Measurements from ENCODE around the gene RPP21.
"Not testable (repeated sequence)": the region's sequence is repeated elsewhere in the genome, so short reads cannot be mapped to it uniquely, and the experiment has no call there.

The RPP21 gene

DNA sequence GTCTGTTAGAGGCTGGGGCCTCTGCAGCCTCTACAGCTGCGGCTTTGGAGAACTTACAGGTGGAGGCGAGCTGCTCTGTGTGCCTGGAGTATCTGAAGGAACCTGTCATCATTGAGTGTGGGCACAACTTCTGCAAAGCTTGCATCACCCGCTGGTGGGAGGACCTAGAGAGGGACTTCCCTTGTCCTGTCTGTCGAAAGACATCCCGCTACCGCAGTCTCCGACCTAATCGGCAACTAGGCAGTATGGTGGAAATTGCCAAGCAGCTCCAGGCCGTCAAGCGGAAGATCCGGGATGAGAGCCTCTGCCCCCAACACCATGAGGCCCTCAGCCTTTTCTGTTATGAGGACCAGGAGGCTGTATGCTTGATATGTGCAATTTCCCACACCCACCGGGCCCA, 15.6 kb upstream of the RPP21 start:
- DNase-seq (ENCODE audit: low read depth in 2 of 2) = no peak

DNA sequence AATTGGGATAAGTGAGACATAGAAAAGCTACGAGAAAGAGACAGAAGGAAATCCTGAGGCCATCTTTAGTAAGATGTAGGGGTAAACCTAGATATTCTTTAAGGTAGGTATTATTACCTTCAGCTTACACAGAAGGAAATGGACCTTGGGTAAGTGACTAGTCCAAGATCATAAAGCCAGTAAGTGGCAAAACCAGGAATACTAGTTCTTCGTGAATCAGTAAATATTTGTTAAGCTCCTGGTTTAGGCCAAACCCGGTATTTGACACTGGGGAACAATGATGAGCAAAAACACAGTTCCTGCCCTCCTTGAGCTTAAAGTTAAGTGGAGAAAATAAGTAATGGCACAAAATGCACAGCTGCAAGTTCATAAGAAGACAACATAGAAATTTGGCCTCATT, 13.0 kb upstream of the RPP21 start:
- DNase-seq (ENCODE audit: low read depth in 2 of 2) = no peak

DNA sequence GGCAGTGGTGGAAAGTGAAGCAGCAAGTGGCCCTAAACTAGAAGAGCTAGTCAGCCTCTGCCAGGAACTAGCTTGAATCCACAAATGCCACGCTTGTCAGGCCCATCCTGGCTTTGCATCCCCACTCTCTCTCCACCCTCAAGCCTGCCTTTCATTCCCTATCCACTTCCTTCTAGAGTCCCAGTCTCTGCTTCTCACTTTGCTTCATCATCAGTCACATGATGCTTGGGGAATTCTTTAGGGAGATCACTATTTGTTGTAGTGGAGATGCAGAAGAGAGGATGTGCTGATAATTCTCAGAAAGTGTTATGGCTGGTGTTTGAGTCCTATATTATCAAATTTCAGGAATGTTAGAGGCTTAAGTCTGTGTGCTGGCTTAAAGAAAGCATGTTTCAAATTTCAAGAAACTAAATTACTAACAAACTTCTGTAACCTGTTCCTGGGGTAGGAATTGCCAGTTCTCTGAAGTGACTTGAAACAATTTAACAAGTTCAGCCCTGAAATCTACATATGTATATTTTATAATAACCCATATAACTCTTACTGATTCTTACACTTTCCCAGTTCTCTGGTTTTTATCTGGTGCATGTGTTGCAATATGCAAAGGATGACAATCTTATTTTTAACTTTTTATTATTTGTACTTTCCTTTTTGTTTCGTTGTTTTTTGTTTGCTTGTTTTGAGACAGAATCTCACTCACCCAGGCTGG, 10.7 kb upstream of the RPP21 start:
- DNase-seq (ENCODE audit: low read depth in 2 of 2) = no peak

DNA sequence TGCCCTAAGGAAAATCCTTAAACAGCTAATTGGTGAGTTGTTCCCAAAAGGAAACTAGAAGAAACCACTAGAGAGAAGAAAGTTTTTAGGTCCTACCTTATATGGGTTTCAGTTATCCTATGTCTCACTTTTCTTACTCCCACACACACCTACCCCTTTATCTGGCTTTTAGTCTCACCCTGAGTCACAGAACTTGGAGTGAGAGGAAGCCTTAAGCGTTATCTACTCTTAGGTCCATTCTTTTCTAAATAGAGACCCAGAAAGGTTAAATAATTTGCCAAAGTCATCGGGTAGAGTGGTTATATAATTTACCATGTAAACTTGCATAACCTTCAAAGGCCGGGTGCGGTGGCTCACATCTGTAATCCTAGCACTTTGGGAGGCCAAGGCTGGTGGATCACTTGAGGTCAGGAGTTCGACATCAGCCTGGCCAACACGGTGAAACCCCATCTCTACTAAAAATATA, 4.3 kb upstream of the RPP21 start:
- DNase-seq (ENCODE audit: low read depth in 2 of 2) = no peak

DNA sequence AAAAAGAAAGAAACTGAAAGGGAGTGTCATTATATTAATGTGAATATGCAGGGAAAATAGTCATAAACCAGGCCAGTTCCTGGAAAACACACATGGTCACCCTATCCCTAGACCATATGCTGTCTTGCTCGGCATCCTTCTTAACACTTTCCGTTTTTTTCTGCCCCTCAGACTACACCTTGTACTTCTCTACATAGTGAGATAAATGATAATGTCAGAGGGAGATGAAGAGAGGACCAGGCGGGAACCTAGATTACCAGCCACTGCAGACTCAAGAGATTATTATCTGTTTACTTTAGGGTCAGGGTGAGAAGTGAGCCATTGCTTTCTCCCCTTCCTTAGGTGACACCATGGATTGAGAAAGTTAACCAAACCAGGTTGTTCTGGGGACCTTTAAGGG, 3.7 kb upstream of the RPP21 start:
- no peak for DNase-seq (ENCODE audit: low read depth in 2 of 2)

DNA sequence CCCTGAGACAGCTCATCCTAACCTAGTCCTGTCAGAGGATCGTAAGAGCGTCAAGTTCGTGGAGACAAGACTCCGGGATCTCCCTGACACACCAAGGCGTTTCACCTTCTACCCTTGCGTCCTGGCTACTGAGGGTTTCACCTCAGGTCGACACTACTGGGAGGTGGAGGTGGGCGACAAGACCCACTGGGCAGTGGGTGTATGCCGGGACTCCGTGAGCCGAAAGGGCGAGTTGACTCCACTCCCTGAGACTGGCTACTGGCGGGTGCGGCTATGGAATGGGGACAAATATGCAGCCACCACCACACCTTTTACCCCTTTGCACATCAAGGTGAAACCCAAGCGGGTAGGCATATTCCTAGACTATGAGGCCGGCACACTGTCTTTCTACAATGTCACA, 3.2 kb upstream of the RPP21 start:
- DNase-seq (ENCODE audit: low read depth in 2 of 2) = no peak

DNA sequence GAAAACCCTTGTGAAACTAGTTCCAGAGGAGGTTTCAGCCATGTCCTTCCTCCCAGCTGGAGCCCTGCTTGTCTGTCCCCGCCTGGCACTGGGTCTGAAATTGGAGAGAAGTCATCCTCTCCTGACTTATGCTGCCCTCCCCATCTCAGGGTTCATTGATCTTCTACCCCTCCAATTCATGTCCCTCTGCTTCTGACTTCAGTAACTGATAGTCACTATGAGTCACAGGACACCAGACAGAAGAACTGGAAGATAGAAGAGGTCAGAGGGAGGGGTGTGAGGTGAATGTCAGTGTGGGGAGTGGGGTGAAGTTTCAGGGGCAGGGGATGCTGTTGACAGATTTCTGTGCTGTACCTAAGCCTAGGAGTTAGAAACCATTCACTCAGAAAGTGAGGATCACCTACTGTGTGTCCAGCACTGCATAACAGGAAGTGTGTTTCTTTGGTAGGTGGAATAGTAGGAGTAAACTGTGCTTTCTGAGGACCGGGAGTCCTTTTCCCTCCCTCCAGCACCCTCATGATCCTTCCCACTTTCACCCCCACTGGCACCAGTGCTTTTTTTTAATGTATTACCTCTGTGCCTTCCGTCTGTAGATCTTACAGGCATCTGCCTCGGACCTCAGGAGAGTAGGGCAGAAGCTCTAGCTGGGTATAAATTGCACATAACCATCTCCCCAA, 627 bp upstream of the RPP21 start:
- no peak for DNase-seq (ENCODE audit: low read depth in 2 of 2)

DNA sequence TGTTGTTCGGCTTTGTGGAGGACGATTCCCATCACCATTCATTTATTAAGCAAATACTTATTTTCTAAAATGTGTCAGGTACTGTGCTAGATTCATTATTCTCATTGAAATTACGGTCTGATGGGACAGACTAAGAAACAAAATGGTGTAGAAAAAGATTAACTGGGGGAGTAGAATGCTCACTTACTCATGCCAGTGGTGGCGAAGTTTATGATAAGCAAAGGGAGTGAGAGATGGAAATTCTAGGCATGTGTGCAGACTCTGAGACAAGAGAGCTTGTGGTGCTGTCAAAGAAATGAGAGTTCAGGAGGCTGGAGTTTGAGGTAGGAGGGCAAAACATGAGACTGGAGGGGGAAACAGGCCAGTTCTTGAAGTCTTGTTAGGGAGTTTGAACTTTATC, 896 bp downstream of the RPP21 start:
- no peak for DNase-seq (ENCODE audit: low read depth in 2 of 2)

DNA sequence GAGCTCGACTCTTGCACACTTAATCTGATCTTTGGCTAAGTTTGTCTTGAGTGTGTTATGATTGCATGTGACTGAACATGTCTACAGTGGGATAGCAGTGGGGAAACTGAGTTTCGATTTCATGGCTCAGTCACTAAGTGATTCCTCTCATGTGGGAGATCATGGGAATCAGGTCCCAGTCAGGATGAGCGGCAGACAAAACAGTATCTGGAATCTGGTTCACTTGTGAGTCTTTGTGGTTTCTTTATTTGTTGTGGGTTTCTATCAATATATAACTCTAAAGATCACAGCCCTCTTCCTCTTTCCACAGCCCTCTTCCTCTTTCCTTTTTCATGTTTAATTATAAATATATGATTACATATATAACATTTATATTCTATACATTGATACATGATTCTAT, 4.0 kb downstream of the RPP21 start:
- DNase-seq (ENCODE audit: low read depth in 2 of 2) = no peak

DNA sequence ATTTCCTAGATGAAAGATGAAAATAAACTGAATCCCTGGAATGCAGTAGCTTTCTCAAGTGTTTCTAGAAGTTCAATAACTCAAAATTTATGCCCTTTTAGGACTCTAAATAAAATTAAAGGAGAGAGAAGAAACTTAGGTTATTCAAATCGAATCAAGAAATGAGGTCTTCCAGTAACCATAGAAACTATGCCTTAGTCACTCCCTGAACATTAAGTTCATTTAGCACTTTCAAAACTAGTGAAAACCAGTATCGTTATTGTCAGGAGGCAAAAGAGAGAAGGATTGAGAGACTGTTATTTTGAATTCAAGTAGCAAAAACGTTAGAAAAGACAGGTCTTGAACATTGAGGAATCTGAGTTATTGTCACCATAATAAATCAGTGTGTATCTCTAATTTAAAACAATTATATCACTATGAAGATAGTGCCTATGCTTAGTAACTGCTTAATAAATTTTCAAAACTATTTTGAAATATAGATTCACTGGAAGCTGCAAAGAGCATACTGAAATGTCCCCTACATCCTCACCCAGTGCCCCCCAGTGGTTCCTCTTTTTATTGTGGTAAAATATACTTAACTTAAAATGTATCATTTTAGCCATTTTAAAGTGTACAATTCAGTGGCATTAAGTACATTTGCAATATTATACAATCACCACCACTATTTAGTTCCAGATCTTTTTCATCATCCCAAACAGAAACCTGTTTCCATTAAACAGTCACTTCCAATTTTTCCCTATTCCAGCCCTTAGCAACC, 4.6 kb downstream of the RPP21 start:
- DNase-seq (ENCODE audit: low read depth in 2 of 2) = no peak

DNA sequence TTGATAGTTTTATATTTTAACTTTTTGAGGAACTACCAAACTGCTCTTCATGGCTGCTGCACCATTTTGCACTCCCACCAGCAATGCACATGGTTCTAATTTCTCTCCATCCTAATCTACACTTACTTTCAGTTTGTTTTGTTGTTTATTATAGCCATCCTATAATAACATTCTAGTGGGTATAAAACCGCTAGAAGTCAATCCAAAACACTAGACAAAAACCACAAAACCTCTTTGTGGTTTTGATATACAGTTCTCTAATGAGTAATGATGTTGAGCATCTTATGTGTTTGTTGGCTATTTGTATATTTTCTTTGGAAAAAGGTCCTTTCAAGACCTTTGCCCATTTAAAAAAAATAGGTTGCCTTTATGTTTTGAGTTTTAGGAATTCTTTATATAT, 5.6 kb downstream of the RPP21 start:
- no peak for DNase-seq (ENCODE audit: low read depth in 2 of 2)

DNA sequence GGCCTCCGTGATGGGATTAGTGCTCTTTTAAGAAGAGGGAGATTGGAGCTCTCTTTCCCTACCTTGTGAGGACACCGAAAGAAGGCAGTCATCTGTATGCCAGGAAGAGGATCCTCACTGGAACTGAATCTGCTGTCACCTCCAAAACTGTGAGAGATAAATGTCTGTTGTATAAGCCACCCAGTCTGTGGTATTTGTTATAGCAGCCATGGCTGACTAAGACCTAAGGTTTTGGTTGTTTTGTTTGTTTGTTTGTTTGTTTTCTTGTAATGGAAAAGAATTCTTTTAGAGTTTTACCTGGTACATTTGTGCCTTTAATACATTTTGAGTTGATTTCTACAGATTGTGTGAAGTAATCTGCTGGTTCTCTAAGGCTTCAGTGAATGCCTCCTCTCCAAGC, 7.6 kb downstream of the RPP21 start:
- no peak for DNase-seq (ENCODE audit: low read depth in 2 of 2)

DNA sequence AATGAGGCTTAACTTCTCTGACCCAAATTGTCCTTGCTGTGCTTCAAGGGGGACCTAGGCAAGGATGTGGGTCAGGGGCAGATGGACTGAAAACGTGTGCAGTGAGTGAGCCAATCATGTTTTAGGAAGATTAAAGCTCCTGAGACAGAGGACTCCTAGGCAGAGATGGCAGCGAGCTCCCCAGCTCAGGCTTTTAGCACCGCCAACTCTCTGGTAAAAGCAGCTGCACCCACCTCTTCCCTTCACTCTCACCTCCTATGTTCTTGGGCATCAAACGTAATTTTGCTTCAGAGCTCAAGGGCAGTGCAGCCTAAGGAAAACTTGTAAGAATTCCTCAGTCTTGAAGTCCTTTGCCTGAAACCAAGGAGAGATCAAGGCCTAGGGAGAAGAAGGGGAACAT, 10.3 kb downstream of the RPP21 start:
- no peak for DNase-seq (ENCODE audit: low read depth in 2 of 2)

DNA sequence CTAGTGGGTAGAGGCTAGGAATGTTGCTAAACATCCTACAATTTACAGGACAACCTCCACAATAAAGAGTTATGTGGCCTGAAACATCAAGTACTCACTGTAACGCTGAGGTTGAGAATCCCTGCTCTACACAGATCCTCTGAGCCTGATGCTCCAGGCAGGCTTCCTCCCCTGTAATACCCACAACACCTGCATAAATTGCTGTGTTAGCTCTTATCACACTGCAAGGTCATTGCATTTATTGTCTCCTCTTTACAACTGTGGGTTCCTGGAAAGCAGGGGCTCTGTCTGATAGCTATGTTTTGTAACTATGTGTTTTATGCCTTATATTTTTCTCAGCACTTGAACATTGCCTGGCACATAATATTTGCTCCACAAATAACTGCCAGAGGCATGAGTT, 11.6 kb downstream of the RPP21 start:
- DNase-seq (ENCODE audit: low read depth in 2 of 2) = no peak

DNA sequence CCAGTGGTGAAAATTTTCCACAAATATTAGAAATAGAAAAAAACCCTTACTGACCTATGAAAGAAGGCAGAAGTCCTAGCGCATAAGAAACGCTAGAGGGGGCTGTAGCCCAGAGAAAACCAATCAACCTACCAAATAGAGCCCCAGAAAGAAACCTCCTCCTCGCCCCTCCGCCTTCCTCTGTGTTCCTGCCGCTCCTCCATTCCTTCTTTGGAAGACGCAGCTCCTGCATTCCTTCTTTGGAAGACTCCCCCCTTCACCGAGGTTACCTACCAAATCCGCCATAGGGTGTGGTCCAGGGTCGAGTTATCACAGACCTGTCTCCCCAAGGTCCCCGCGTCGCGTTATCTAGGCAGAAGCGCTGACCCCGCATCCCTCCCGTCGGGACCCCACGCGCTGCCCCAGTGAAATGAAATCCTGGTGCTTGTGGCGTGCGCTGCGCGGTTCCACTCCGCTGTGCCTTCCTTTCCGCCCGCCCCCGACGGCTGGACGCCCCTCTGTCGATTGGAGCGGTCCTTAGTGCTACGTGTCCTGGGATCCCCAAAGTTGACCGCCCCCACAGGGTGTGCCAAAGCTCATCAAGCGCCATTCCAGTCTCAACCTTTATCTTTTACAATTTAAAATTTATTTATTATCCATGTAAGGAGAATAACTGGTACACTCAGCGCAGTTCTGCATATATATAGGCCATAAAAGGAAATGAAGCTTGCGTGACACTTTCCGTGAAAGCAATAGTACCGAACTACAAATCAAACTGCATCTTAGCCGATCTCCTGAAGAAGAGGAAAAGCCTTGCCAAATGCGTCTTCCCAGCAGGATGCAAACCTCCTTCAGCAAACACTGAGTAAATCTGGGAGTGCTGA, 13.0 kb downstream of the RPP21 start:
- peak; percentile 19 to 22 for DNase-seq (ENCODE audit: low read depth in 2 of 2)

DNA sequence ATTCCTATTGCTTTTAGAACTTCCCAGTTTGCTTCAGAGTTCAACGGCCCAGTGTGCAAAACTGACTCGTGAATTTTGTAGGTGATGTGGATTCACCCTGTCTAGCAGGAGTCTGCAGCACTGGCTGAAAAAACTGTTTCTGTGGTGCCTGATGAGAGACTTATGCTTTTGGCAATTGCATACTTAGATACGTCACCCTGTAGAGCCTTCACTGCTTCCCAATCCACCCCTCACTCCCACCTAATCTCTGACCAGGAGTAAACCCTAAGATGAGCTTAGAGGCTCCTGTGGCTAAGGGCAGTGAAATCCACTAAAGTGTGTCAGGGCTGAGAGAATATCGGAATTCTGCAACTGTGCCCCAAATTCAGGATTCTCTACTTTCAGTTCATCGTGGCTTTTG, 14.3 kb downstream of the RPP21 start:
- no peak for DNase-seq (ENCODE audit: low read depth in 2 of 2)

DNA sequence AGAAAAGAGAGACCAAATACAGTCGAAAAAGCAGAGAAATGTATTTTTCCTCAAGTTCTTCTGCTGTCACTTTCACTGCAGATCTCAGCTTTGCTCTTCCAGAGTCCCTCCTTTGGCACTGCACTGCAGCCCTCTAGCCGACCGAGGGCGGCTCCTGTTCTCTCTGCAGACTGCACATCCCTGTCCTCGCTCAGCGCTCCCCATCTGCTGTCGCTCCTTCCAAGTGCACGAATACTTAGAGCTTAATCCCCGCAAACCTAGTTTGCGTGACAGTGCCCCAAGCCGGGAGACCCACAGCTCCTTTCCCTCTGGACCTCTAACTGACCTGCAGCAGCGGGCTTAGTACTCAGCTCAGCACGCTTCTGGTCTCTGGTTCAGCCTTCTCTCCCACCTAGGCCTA, 15.2 kb downstream of the RPP21 start:
- no peak for DNase-seq (ENCODE audit: low read depth in 2 of 2)

DNA sequence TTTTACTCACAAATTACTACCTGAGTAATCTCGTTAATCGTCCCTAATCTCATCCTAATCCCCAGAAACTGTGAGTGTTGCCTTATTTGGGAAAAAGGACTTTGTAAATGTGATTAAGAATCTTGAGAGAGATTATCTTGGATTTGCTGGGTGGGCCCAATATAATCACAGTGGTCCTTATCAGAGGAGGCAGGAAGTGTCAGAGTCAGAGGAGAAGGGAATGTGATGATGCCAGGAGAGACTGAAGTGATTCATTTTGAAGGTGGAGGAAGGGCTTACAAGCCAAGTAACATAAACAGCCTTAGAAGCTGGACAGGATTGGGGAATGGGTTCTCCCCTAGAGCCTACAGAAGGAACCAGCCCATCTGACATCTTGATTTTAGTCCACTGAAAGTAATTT, 16.7 kb downstream of the RPP21 start:
- no peak for DNase-seq (ENCODE audit: low read depth in 2 of 2)

DNA sequence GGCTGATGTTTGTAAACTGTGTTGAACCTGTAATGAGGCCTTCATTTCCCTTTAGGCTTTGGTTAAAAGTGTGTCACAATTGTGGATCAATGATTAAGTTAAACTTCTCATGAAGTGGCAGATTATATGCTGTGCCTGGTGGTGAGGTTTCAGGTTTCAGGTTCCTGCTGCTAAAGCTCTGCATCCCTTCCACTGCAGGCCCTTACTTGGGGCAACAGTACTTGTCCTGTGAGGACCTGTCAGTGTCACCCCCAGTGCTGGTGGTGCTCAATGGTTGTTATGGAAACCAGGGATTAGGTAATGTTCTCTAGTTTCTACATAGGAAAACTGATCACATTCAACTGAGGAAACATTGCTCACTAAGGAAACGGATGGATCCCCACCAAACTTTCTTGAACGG, 18.5 kb downstream of the RPP21 start:
- DNase-seq (ENCODE audit: low read depth in 2 of 2) = no peak

DNA sequence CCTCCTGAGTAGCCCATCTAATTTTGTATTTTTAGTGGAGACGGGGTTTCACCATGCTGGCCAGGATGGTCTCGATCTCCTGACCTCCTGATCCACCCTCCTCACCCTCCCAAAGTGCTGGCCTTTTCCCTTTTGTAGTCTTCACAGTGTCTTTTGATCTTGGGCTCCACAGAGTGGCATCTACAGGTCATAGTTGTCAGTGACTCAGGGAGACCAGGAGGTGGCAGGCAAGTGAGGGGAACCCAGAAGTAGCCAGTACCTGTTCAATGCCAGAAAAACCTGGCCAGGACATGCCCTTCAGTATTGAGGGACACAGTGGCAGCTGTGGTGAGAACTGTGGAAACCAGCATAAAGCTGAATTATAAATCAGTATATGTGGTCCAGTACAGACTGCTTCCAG, 19.6 kb downstream of the RPP21 start:
- no peak for DNase-seq (ENCODE audit: low read depth in 2 of 2)

DNA sequence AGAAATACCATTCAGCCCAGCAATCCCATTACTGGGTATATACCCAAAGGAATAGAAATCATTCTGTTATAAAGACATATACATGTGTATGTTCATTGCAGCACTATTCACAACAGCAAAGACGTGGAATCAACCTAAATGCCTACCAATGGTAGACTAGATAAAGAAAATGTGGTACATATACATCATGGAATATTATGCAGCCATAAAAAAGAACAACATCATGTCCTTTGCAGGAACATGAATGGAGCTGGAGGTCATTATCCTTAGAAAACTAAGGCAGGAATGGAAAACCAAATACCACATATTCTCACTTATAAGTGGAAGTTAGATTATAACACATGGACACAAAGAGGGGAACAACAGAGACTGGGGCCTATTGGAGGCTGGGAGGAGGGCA, 24.3 kb downstream of the RPP21 start:
- DNase-seq (ENCODE audit: low read depth in 2 of 2) = not testable (repeated sequence)

DNA sequence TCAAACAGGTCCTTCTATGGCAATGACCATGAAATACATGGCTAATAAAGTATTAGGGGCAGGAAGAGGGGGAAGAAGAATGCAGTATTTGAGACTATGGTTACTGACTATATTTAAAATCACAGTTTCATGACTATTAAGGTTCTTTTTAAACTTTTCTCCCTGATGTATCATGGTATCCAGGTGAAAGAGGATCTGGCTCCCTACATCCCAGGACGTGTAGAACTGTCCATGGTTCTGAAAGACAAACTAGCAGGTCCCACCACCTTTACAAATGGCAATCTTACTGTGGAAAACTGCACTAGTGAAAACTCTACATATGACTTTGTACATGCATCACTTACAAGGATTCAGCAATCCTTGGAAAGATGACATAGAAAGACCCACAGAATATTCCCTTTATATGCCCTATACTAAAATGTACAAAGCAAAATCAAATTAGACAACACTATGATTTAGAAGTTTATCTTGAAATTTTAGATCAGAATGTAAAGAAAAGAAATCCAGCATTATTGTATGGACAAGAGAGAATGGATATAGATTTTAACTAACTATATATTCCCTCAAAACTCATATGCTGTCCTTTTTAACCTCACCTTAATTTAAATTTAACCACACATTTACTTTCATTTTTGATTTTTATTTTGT, 33.5 kb downstream of the RPP21 start:
- DNase-seq (ENCODE audit: low read depth in 2 of 2) = no peak
